MCF 10A (cell line): ENCODE results near the gene CLDN20. TPM values are rescaled to one million over a fixed set of nuclear protein-coding genes. Genes with fewer than 3 reads are reported as not detected.
"Not testable (repeated sequence)": the region's sequence is repeated elsewhere in the genome, so short reads cannot be mapped to it uniquely, and the experiment has no call there.

ENCODE experiments used
- Bru-seq: library from RNA; stranded (reverse); fragments of 400-500 nt; gene quantifications from one replicate; lab custom pipeline; 2021; lab: Mats Ljungman, UMichigan
- BruChase-seq, 2 experiments: library from RNA; stranded (reverse); fragments of 400-500 nt; gene quantifications; one replicate each; lab custom pipeline; 2021; lab: Mats Ljungman, UMichigan
- BruUV-seq: library from RNA; stranded (reverse); fragments of 400-500 nt; replicated peaks from 2 replicates; lab custom pipeline; 2021; lab: Mats Ljungman, UMichigan
- CTCF ChIA-PET: fragments of 300-600 bp; sonication (Branson Sonifier 250); formaldehyde crosslinking; extraction: SDS; loops from one replicate; lab custom pipeline; 2021; ENCODE audit warnings: antibody characterized with exemption, inconsistent platforms; lab: Yijun Ruan, JAX
- POLR2A ChIA-PET: fragments of 300-600, 350-650 bp; sonication (Branson Sonifier 250); formaldehyde crosslinking; extraction: SDS; loops from one replicate; lab custom pipeline; 2020; ENCODE audit warnings: antibody characterized with exemption, inconsistent platforms; lab: Yijun Ruan, JAX
- DNase-seq: peaks from one replicate; pipeline ENCODE4 v3.0.0-alpha.2; 2018; ENCODE audit not compliant: unreplicated experiment
- H3K27ac Mint-ChIP-seq: one replicate; pipeline ENCODE4 v1.8.0; 2022; ENCODE audit warnings: mild to moderate bottlenecking, low read depth, mixed read lengths; ENCODE audit not compliant: unreplicated experiment
- H3K27me3 Mint-ChIP-seq: one replicate; pipeline ENCODE4 v1.8.0; 2022; ENCODE audit warnings: mixed read lengths; ENCODE audit not compliant: insufficient read depth, unreplicated experiment
- H3K36me3 Mint-ChIP-seq: one replicate; pipeline ENCODE4 v1.8.0; 2022; ENCODE audit warnings: mild to moderate bottlenecking, moderate library complexity, mixed read lengths; ENCODE audit not compliant: insufficient read depth, unreplicated experiment
- H3K4me1 Mint-ChIP-seq: one replicate; pipeline ENCODE4 v1.8.0; 2022; ENCODE audit warnings: mixed read lengths; ENCODE audit not compliant: insufficient read depth, unreplicated experiment
- H3K4me3 Mint-ChIP-seq: one replicate; pipeline ENCODE4 v1.8.0; 2022; ENCODE audit warnings: mild to moderate bottlenecking, moderate library complexity, mixed read lengths; ENCODE audit not compliant: unreplicated experiment
- H3K9me3 Mint-ChIP-seq: one replicate; pipeline ENCODE4 v1.8.0; 2022; ENCODE audit warnings: mixed read lengths; ENCODE audit not compliant: unreplicated experiment
- CTCF ChIP-seq: fragments of 200-600 bp; IDR thresholded peaks from one replicate; pipeline ENCODE4 v1.8.0; 2022; ENCODE audit warnings: antibody characterized with exemption, mild to moderate bottlenecking; ENCODE audit not compliant: unreplicated experiment
- intact Hi-C: fragments of 100-400 bp; cut with micrococcal nuclease; formaldehyde crosslinking; loops from 2 replicates; pipeline ENCODE4 v1.14.1; 2022
- long read RNA-seq: library from polyadenylated mRNA; stranded (forward); transcript quantifications from one replicate; pipeline ENCODE4 v2.0.0, GENCODE V29; 2022
- total RNA-seq: library from RNA; stranded (reverse); gene quantifications from 2 replicates; pipeline ENCODE4 v1.2.3, GENCODE V29; 2022

Gene CLDN20
- total RNA-seq (not detected in 2 replicates), Bru-seq, nascent RNA (not detected), BruChase-seq, experiment 1, labeled RNA remaining after a 6-hour chase (percentile 14 among the genes with signal in this experiment), BruChase-seq, experiment 2, labeled RNA remaining after a 2-hour chase (not detected)
- long read RNA-seq, partial matches to known transcripts: 0 of 8 reads
- long read RNA-seq, other reads (novel, unspliced or antisense): 8 of 8 reads

DNA sequence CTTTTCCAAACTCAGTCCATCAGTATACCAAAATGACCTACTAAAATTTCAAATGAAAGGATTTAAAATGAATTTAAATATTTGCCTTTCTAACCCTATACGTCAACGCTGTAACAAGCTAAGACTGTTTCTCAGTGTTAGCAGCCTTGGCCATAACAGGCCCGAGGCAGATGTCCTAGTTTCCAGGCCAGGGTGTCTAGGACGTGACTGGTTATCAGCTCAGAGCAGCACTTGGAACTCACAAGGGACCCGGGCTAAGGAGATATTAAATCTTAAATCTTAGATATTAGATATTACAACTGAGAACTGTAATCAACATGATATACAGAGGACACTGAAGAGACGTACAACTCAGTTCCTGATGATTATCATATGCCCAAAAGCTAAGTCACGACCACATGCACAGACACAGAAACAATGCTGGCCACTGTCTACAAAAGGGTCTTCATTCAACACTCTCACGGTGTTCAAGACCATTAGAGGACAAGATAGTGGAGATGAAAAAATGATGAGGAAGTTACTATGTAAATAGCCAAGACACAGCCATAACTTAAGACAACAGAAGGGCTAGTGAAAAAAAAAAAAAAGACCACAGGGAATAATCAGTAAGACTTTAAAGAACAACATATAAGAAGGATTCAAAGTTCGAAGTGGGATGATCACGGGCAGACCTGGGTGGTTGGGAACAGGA lies at the start of gene CLDN20:
Gene CLDN20 (plus strand): TSS at position 641 of the 691 bp plus-strand sequence. CDS start 11,707 bp downstream, outside the sequence.
- Mint-ChIP-seq H3K4me1 (peaks cover 12% of the 10 kb centered on the region), H3K36me3 (peaks cover 45% of the 10 kb centered on the region), H3K4me3 (no peak within 1 kb of the TSS), H3K27ac (peak within 1 kb of the TSS; percentile 75), H3K27me3 (no peaks in the 10 kb centered on the region), H3K9me3 (no peaks in the 10 kb centered on the region)
- no peak for DNase-seq
- CTCF ChIA-PET: interaction anchor here (0.6 to 1.3 kb wide), 3 partner anchors 40 to 335 kb away, joined by 3 to 7 read pairs (median 4); no protein-coding TSS in a partner anchor
- no TSS peak for BruUV-seq
- no peak for TF ChIP-seq CTCF
- intact Hi-C loops: no loop called here
- POLR2A ChIA-PET: no interaction called here

- no peaks in the 10 kb centered on the region for H3K27me3 Mint-ChIP-seq
- H3K4me1 Mint-ChIP-seq: no peaks in the 10 kb centered on the region
- POLR2A ChIA-PET: no interaction called here
- H3K9me3 Mint-ChIP-seq: no peaks in the 10 kb centered on the region
- DNase-seq: peak; percentile 13
- no peak overlapping the region for H3K4me3 Mint-ChIP-seq
- intact Hi-C loops: no loop called here
- CTCF ChIA-PET: no interaction called here
- H3K36me3 Mint-ChIP-seq: no peaks in the 10 kb centered on the region
- H3K27ac Mint-ChIP-seq: no peak overlapping the region
- TF ChIP-seq CTCF: no peak
- no TSS peak for BruUV-seq
These were observed 47.9 kb upstream of the CLDN20 start for GRCh38 chr6:155215906-155216305.

DNA sequence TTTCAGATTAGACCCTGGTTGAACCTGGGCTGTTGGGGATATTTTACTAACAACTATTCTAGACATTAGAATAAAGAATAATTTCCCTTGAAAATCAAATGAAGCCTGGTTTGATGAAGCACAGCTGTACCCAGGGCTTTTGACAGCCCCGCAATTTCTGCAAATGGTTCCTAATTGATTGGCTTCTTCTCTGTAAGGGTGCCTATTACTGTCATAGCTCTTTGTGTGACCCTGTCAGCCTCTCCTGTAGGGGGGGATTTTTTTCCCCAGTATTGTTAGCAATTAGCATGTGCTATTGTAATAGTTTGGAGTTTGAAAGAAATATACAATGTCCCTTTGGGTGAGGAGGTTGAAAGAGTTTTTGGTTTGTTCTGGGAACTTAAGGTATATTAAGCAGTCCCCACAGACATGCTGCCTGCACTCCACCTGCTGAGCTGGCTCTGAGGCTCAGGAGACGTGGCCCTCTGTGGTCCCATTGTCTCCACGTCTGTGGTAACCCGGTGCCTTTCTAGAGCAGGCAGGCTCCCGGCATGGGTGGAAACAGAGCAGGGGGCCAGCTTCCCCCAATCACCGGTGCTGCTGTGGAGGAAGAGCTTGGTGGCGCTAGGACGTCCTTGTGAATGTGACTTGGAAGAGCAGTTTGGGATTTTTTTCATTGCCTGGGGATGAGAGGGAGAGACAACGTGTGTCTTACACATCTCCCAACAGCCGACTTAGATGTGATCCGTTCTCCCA lies 47.3 kb upstream of the CLDN20 start:
- Mint-ChIP-seq H3K4me3 (no peak overlapping the region), H3K9me3 (no peaks in the 10 kb centered on the region), H3K4me1 (no peaks in the 10 kb centered on the region), H3K36me3 (no peaks in the 10 kb centered on the region), H3K27me3 (no peaks in the 10 kb centered on the region), H3K27ac (no peak overlapping the region)
- intact Hi-C loops: no loop called here
- no TSS peak for BruUV-seq
- TF ChIP-seq CTCF: no peak
- POLR2A ChIA-PET: no interaction called here
- DNase-seq: no peak
- CTCF ChIA-PET: interaction anchor here (0.7 kb wide), 1 partner anchor 132 kb away, joined by 3 read pairs; no protein-coding TSS in a partner anchor

- BruUV-seq, POLR2A ChIA-PET, CTCF ChIA-PET, H3K27ac Mint-ChIP-seq, H3K9me3 Mint-ChIP-seq, DNase-seq, H3K36me3 Mint-ChIP-seq, H3K27me3 Mint-ChIP-seq, H3K4me3 Mint-ChIP-seq, intact Hi-C loops, H3K4me1 Mint-ChIP-seq: not testable (repeated sequence)
These were observed 45.1 kb upstream of the CLDN20 start for GRCh38 chr6:155218711-155219110.
